Measurements from ENCODE around the gene SETD1A. TPM values are rescaled to one million over a fixed set of nuclear protein-coding genes. Genes with fewer than 3 reads are reported as not detected.

The SETD1A gene
- total RNA-seq, 1 donor from 2014 or later, result 4.7 TPM

- no peak for TF ChIP-seq CTCF (conservative IDR thresholded peaks at IDR 0.05; ENCODE audit: low read depth, low read length)
- no peak for DNase-seq (ENCODE audit: low read depth)
- peak overlapping the region; percentile 51 for H3K4me3 ChIP-seq (ENCODE audit: low read depth, low read length)
Observed at GRCh38 chr16:30921459-30921747, 36.2 kb upstream of the SETD1A start.

- no peak for DNase-seq (ENCODE audit: low read depth)
Observed at GRCh38 chr16:30921748-30922419, 35.7 kb upstream of the SETD1A start.

GRCh38 chr16:30922420-30922959 is 35.1 kb upstream of the SETD1A start:
- TF ChIP-seq CTCF (conservative IDR thresholded peaks at IDR 0.05; ENCODE audit: low read depth, low read length), result no peak
- peak overlapping the region; percentile 70 for H3K4me3 ChIP-seq (ENCODE audit: low read depth, low read length)
- DNase-seq (ENCODE audit: low read depth), result peak; percentile 95

More at GRCh38 chr16:30921748-30922419, 35.7 kb upstream of the SETD1A start:
- peak; percentile 87 for TF ChIP-seq CTCF (conservative IDR thresholded peaks at IDR 0.05; ENCODE audit: low read depth, low read length)
- peak overlapping the region; percentile 51 for H3K4me3 ChIP-seq (ENCODE audit: low read depth, low read length)

- DNase-seq (ENCODE audit: low read depth), result peak; percentile 92
- no peak for TF ChIP-seq CTCF (conservative IDR thresholded peaks at IDR 0.05; ENCODE audit: low read depth, low read length)
- H3K4me3 ChIP-seq (ENCODE audit: low read depth, low read length), result peak overlapping the region; percentile 70
Observed at GRCh38 chr16:30922960-30923535, 34.5 kb upstream of the SETD1A start.

- peak within 1 kb of the TSS; percentile 70 for H3K4me3 ChIP-seq (ENCODE audit: low read depth, low read length)
- TF ChIP-seq CTCF (conservative IDR thresholded peaks at IDR 0.05; ENCODE audit: low read depth, low read length), result no peak
- DNase-seq (ENCODE audit: low read depth), result no peak
Observed at GRCh38 chr16:30923554-30924075, 33.9 kb upstream of the SETD1A start, which contains the start of gene FBXL19. TSS of gene FBXL19 (plus strand) at chr16:30923572. CDS start at chr16:30925755, 2,183 bp downstream.

GRCh38 chr16:30924076-30924912 is 33.3 kb upstream of the SETD1A start:
- peak overlapping the region; percentile 70 for H3K4me3 ChIP-seq (ENCODE audit: low read depth, low read length)
- DNase-seq (ENCODE audit: low read depth), result no peak
- no peak for TF ChIP-seq CTCF (conservative IDR thresholded peaks at IDR 0.05; ENCODE audit: low read depth, low read length)
